Colonic mucosa (tissue), 4 donors: ENCODE data around the gene AUNIP. TPM values are rescaled to one million over a fixed set of nuclear protein-coding genes. Genes with fewer than 3 reads are reported as not detected.

Experiments
- DNase-seq: peaks from one replicate; pipeline ENCODE4 v3.0.0-alpha.2; 2020
- H3K27ac ChIP-seq: fragments of 200-600 bp; one replicate; pipeline ENCODE4 v1.8.0; 2021
- H3K27me3 ChIP-seq: fragments of 200-600 bp; one replicate; pipeline ENCODE4 v1.8.0; 2021
- H3K36me3 ChIP-seq: fragments of 200-600 bp; one replicate; pipeline ENCODE4 v1.8.0; 2021
- H3K4me1 ChIP-seq: fragments of 200-600 bp; one replicate; pipeline ENCODE4 v1.8.0; 2021; ENCODE audit warnings: mild to moderate bottlenecking
- H3K4me3 ChIP-seq: fragments of 200-600 bp; one replicate; pipeline ENCODE4 v1.8.0; 2021
- H3K9ac ChIP-seq, 2 donors: one replicate each; pipeline ENCODE4 v1.7.0; 2013; ENCODE audit warnings: control low read depth in 2 of 2, low read depth in 2 of 2, low read length in 2 of 2
- H3K9me3 ChIP-seq: fragments of 200-600 bp; one replicate; pipeline ENCODE4 v1.8.0; 2021
- intact Hi-C: fragments of 100-400 bp; cut with DNase I; formaldehyde crosslinking; loops from one replicate; pipeline ENCODE4 v1.14.1; 2022
- total RNA-seq, 2 donors: library from RNA; stranded (reverse); fragmentation: NEBNext Ultra II Directional in 1 of 2; extraction: Animal tissue kit (Norgen Biotek cat#: 25700) in 1 of 2; gene quantifications; one replicate each; pipeline ENCODE4 v1.2.1, GENCODE V29; 2021
- TF ChIP-seq, protein P1 (sequence below): fragments of 200-600 bp; IDR thresholded peaks from one replicate; pipeline ENCODE4 v1.8.0; 2022; ENCODE audit warnings: antibody characterized with exemption, mild to moderate bottlenecking
- donor health status: healthy.
- donor health status: DM: no; HTN: no; CAD: no.
- donor health status: DM: no; HTN: no; CAD: no.

AUNIP gene
- total RNA-seq, 2 donors from 2014 or later = 1.2 to 4.8 TPM

DNA sequence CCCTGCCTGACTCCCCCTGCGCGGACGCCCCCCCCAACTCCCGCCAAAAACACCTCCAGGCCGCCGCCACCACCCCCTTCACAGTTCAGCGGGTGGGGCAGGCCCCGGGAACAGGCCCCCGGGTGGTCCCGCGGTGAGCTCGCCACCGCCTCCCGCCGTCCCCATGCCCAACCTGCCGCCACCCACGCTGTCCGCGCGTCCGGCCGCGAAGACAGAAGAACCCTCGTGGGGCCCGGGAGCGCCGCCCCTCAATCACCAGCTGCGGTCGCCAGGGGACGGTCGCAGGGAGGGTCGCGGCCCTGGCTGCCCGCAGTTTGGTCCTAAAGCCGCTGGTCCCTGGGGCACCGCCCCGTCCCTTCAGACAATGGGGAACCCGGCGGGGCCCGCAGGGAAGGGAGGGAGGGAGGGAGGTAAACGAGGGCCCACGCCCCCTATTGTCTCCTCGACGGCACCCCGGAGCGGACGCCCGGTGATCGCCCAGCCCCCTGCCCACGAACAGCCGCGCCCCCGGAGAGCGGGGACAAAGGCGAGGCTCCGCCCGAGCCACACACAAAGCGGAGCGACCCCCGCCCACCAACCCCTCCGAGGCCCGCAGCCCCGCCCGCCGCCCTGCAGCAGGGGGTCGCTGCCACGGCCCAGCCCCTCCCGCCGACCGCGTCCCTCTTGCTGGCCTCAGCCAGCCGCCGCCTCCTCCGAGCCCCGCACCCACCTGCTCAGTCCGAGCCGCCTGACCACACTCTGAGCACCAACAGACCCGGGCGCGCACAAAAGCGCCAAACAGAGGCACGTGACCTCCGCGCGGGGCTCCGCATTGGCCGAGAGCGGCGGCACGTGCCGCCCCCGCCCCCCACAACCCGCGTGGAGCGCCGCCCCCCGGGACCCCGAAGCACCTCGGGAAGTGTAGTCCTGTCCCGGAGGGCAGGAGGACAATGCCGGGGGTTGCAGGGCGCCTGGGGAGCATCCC, 46.7 kb upstream of the AUNIP start, which contains the start of gene STMN1:
TSS of gene STMN1 (minus strand) at position 740 of the 964 bp plus-strand sequence. CDS start 1,743 bp downstream, outside the sequence.
- no peak within 1 kb of the TSS for H3K27ac ChIP-seq

DNA sequence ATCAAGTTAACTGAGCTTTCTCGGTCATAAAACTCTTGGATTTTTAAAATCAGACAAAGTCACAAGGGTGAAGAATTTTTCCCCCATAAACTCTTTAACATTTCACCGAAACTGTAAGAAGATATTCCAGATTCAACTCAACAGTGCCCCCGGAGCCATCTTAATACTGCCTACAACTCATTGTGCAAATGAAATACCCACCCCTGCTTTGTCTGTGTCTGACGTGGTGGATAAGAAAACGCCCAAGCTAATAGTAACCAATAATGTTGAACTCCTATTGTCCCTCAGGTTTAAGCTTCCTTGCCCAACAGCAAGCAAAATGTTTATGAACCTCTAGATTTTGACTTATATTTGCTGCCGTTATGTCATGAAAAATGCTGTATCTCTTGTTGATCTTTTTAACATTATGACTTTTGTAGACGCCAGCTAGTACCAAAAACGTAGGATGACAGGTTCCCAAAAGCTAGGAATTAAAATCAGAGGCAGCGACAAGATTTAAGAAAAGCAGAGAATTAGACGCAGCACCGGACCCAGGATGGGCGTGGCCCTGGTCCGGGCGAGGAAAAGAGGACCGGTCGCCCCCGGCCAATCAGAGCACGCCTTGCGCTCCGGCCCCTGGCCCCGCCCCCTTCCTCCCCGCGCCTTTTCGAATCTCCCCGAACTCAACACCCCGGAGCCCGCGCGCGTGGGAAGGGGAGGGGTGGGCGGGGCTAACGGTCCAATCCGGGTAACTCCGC, 45.9 kb upstream of the AUNIP start:
- TF ChIP-seq, protein P1, sequence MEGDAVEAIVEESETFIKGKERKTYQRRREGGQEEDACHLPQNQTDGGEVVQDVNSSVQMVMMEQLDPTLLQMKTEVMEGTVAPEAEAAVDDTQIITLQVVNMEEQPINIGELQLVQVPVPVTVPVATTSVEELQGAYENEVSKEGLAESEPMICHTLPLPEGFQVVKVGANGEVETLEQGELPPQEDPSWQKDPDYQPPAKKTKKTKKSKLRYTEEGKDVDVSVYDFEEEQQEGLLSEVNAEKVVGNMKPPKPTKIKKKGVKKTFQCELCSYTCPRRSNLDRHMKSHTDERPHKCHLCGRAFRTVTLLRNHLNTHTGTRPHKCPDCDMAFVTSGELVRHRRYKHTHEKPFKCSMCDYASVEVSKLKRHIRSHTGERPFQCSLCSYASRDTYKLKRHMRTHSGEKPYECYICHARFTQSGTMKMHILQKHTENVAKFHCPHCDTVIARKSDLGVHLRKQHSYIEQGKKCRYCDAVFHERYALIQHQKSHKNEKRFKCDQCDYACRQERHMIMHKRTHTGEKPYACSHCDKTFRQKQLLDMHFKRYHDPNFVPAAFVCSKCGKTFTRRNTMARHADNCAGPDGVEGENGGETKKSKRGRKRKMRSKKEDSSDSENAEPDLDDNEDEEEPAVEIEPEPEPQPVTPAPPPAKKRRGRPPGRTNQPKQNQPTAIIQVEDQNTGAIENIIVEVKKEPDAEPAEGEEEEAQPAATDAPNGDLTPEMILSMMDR = no peak
- H3K27ac ChIP-seq = no peak overlapping the region
- peak overlapping the region; percentile 26 to 57 for H3K9ac ChIP-seq
- intact Hi-C loops = no loop called here
- H3K9me3 ChIP-seq = no peaks in the 10 kb centered on the region
- no peaks in the 10 kb centered on the region for H3K27me3 ChIP-seq
- peak overlapping the region; percentile 67 for H3K4me3 ChIP-seq
- H3K36me3 ChIP-seq = no peaks in the 10 kb centered on the region
- H3K4me1 ChIP-seq = peaks cover 5% of the 10 kb centered on the region
- DNase-seq = peak; percentile 98

More for the DNA sequence above, 46.7 kb upstream of the AUNIP start, which contains the start of gene STMN1:
- TF ChIP-seq, protein P1 = no peak
- intact Hi-C loops = no loop called here
- no peaks in the 10 kb centered on the region for H3K9me3 ChIP-seq
- H3K9ac ChIP-seq = peak within 1 kb of the TSS; percentile 26 to 57
- no peaks in the 10 kb centered on the region for H3K27me3 ChIP-seq
- DNase-seq = peak; percentile 93
- H3K4me3 ChIP-seq = peak within 1 kb of the TSS; percentile 67
- H3K36me3 ChIP-seq = no peaks in the 10 kb centered on the region
- peaks cover 5% of the 10 kb centered on the region for H3K4me1 ChIP-seq

DNA sequence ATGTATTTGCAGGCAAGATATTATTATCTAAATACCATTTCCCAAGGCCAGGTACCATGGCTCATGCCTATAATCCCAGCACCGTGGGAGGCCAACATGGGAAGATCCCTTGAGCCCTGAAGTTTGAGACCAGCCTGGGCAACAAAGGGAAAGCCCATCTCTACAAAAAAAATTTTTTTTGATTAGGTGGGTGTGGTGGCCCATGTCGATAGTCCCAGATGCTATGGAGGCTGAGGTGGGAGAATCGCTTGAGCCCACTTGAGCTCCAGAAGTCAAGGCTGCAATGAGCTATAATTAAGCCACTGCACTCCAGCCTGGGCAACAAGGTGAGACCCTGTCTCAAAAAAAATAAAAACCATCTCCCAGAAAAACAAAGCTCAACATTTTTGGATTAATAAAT, 44.7 kb upstream of the AUNIP start:
- intact Hi-C loops = no loop called here
- Histone ChIP-seq H3K27me3 (no peaks in the 10 kb centered on the region), H3K36me3 (no peaks in the 10 kb centered on the region), H3K9me3 (no peaks in the 10 kb centered on the region), H3K4me1 (peaks cover 5% of the 10 kb centered on the region), H3K9ac (no peak overlapping the region), H3K27ac (no peak overlapping the region), H3K4me3 (no peak overlapping the region)
- DNase-seq = no peak
- TF ChIP-seq, protein P1 = no peak

DNA sequence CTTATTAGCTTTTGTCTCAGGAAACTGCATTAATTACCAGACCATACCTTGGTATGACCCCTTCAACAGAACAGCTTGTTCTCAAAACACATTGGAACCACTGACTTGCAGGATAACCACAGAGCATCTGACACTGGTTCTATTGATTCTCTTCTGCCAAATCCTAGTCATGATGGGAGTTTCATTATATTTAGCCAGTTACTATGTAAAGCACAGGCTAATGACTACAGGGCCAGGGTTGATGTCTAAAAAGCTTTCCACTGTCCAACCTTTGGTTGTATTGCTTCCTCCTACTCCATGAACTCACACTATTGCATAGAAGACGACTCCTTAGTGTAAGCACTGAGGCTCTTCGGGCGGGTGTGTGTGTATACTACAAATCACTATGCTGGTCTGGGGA, 43.2 kb upstream of the AUNIP start:
- Histone ChIP-seq H3K4me3 (no peak overlapping the region), H3K9ac (no peak overlapping the region), H3K9me3 (no peaks in the 10 kb centered on the region), H3K27me3 (no peaks in the 10 kb centered on the region), H3K36me3 (no peaks in the 10 kb centered on the region), H3K27ac (no peak overlapping the region), H3K4me1 (peaks cover 5% of the 10 kb centered on the region)
- intact Hi-C loops = no loop called here
- no peak for DNase-seq
- TF ChIP-seq, protein P1 = no peak

DNA sequence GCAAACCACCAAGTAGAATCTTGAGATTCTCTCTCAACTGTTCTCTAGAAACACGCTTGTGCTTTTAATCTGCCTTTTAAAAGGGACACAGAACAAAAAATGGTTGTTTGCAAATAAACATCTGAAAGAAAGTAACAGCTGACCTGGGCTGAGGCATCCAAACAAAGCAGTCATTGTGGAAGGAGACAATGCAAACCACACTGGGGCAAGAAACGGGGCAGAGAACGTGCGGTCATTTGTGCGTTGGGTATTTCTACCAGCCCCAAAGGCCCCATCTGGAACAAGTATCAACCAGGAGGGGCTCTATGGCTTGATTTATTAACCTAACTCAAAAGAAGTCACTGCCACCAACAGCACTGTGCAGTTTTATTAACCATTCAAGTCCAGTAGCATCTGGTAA, 41.0 kb upstream of the AUNIP start:
- H3K27me3 ChIP-seq = no peaks in the 10 kb centered on the region
- H3K27ac ChIP-seq = no peak overlapping the region
- H3K36me3 ChIP-seq = no peaks in the 10 kb centered on the region
- intact Hi-C loops = no loop called here
- H3K9ac ChIP-seq = no peak overlapping the region
- H3K9me3 ChIP-seq = no peaks in the 10 kb centered on the region
- DNase-seq = no peak
- TF ChIP-seq, protein P1 = no peak
- no peak overlapping the region for H3K4me3 ChIP-seq
- peaks cover 5% of the 10 kb centered on the region for H3K4me1 ChIP-seq
